ENCODE data around the gene DKKL1. TPM values are rescaled to one million over a fixed set of nuclear protein-coding genes. Genes with fewer than 3 reads are reported as not detected.

DKKL1 gene
- total and polyA plus RNA-seq, 2 of the 4 experiments (the other 2 are of a cell fraction) = 0.67 TPM; not detected in 1

DNA sequence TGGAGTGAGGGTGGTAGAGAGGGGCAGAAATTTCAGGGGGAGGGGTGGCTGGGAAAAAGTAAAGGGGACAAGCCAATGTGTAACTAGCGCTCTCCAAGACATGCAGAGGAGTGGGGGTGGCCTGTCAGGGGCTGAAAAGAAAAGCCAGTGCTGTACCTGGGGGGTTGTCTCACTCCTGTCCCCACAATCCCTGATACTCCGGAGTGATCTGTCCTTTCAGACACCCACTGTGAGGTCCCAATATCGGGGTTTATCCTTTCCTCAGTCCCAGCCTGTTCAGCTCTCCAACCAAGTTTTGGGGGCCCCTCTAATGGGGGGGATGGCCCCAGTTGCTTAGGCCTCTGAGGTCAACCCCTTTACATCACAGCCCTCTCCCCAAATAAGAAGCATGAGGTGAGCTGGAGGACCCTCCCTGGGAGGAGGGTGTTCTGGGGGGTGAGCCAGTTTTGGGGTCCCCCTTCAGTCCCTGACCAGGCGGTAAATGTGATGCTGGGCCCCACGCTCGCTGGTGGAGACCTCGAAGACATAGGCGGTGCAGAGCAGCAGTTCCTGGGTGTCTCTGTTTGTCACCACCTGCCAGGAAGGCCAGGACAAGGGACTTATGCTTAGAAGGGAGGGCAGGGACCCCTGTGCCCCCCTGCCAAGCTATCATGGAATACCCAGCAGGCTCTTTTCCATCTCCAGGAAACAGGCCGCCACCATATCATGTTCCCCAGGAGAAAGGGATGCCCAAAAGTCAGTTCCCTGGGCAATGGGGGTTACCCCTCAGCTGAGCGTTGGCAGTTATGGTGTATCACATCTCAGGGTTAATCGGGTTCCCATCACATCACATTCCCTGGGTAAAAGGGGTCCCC, 22.6 kb upstream of the DKKL1 start (continued):
- no peak for TF ChIP-seq MXI1 (IDR thresholded peaks at IDR 0.05; ENCODE audit: borderline replicate concordance, low read depth, low read length)

DNA sequence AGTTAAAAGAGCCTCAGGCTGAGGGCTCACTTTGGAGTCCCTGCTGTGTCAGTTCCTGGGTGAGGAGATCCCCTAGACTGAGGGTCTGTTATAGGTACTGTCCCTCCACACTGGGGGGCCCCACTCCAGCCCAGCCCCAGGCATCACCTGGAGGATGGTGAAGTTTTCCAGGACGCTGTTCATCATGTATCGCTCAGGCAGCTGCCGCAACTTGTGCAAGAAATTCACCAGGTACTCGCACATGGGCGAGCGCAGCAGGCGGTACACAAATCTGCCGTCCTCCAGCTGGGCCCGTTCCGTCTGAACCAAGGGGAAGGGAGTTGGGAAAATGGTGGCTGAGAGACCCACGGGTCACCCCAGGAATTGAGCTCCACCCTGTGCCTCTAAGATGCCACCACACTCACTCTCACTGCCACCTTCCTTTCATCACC, 21.4 kb upstream of the DKKL1 start:
- in situ Hi-C loops (cut with MboI; ENCODE audit: low sequenced_read_pairs) = no loop called here
- no peak overlapping the region for H2AFZ ChIP-seq (replicated peaks; ENCODE audit: low read length, poor library complexity)
- no peaks in the 10 kb centered on the region for H3K4me1 ChIP-seq (ENCODE audit: control insufficient read depth, insufficient read depth, low read length)
- no peak overlapping the region for H2BK20ac ChIP-seq (ENCODE audit: low read depth, low read length)
- H3K56ac ChIP-seq (ENCODE audit: extremely low read depth, insufficient read depth, low read length) = no peak overlapping the region; the same call in 1 of the 2 replicates
- no peak overlapping the region for H4K91ac ChIP-seq (ENCODE audit: insufficient read depth, low read depth, low read length)
- CTCF ChIA-PET = no interaction called here
- intact Hi-C loops (cut with micrococcal nuclease) = no loop called here
- H2BK15ac ChIP-seq (ENCODE audit: low read depth, low read length) = no peak overlapping the region
- no peak overlapping the region for H3K18ac ChIP-seq (ENCODE audit: low read depth, low read length)
- no peak overlapping the region for H4K5ac ChIP-seq (ENCODE audit: low read depth, low read length)
- peaks cover 1% of the 10 kb centered on the region for H4K20me1 ChIP-seq (ENCODE audit: insufficient read depth, low read length)
- DNase-seq (no peak), ATAC-seq (ENCODE audit: low read depth) (no peak)
- H4K8ac ChIP-seq (ENCODE audit: low read depth in 2 of 2, low read length in 2 of 2) = no peak overlapping the region
- H2AK9ac ChIP-seq (replicated peaks; ENCODE audit: low read depth, low read length, poor library complexity) = no peak overlapping the region
- POLR2A ChIA-PET (ENCODE audit: unreplicated experiment) = no interaction called here
- H2BK120ac ChIP-seq (ENCODE audit: low read depth, low read length) = no peak overlapping the region
- no peak overlapping the region for H3K14ac ChIP-seq (replicated peaks; ENCODE audit: low read depth, low read length)
- 95% methylated on average over 8 of the region's 11 CpGs; no CpG with 5 or more reads in 1 of the 2 experiments for WGBS, 2 experiments (ENCODE audit: extremely low coverage in 2 of 2, insufficient read length in 1 of 2)
- H2AK5ac ChIP-seq (ENCODE audit: low read depth, low read length) = no peak overlapping the region
- H3K9ac ChIP-seq (ENCODE audit: low read depth, low read length) = no peak overlapping the region
- no peaks in the 10 kb centered on the region for H3K9me3 ChIP-seq (ENCODE audit: control insufficient read depth, insufficient read depth, low read length)
- no peak overlapping the region for H3K4me2 ChIP-seq (ENCODE audit: low read depth, low read length)
- no TSS peak for BruUV-seq (replicated peaks)
- H3K4ac ChIP-seq (ENCODE audit: low read depth, low read length) = no peak overlapping the region
- H3K27ac ChIP-seq (ENCODE audit: insufficient read depth, low read length) = no peak overlapping the region
- peaks cover 0 to 12% of the 10 kb centered on the region in 2 experiments; a peak in 2 of 4 replicates for H3K79me1 ChIP-seq (ENCODE audit: low read depth in 1 of 2, low read length in 2 of 2)
- no peaks in the 10 kb centered on the region for H3K27me3 ChIP-seq (ENCODE audit: control insufficient read depth, insufficient read depth, low read length)
- H3K36me3 ChIP-seq (ENCODE audit: control insufficient read depth, insufficient read depth, low read length) = peaks cover 62% of the 10 kb centered on the region
- dilution Hi-C loops (cut with HindIII; ENCODE audit: low sequenced_read_pairs, unreplicated experiment) = no loop called here
- H3K23ac ChIP-seq (ENCODE audit: low read depth, low read length) = no peak overlapping the region
- no peak overlapping the region for H2BK5ac ChIP-seq (ENCODE audit: low read depth, low read length, poor library complexity, severe bottlenecking)
- H3K9me1 ChIP-seq (ENCODE audit: insufficient read depth, low read length) = 0 out of 2 replicates have a peak, but pooled peaks cover 8% of the 10 kb centered on the region
- H3K4me3 ChIP-seq (ENCODE audit: insufficient read depth, low read depth, low read length) = no peak overlapping the region
- TF ChIP-seq, protein P1, sequence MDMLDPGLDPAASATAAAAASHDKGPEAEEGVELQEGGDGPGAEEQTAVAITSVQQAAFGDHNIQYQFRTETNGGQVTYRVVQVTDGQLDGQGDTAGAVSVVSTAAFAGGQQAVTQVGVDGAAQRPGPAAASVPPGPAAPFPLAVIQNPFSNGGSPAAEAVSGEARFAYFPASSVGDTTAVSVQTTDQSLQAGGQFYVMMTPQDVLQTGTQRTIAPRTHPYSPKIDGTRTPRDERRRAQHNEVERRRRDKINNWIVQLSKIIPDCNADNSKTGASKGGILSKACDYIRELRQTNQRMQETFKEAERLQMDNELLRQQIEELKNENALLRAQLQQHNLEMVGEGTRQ (IDR thresholded peaks at IDR 0.05; ENCODE audit: low read depth, low read length) = no peak
- TF ChIP-seq SMC3 (IDR thresholded peaks at IDR 0.05; ENCODE audit: low read depth, low read length) = no peak
- TF ChIP-seq CEBPB (IDR thresholded peaks at IDR 0.05; ENCODE audit: low read depth, low read length) = no peak
- no peak for TF ChIP-seq NFE2L2 (IDR thresholded peaks at IDR 0.05; ENCODE audit: low read depth, low read length)
- TF ChIP-seq RCOR1 (IDR thresholded peaks at IDR 0.05; ENCODE audit: insufficient replicate concordance, low read length) = no peak
- no peak for TF ChIP-seq MAFK (IDR thresholded peaks at IDR 0.05; ENCODE audit: low read depth, low read length)
- no peak for TF ChIP-seq FOS (IDR thresholded peaks at IDR 0.05; ENCODE audit: low read depth, low read length)
- TF ChIP-seq, protein P2, sequence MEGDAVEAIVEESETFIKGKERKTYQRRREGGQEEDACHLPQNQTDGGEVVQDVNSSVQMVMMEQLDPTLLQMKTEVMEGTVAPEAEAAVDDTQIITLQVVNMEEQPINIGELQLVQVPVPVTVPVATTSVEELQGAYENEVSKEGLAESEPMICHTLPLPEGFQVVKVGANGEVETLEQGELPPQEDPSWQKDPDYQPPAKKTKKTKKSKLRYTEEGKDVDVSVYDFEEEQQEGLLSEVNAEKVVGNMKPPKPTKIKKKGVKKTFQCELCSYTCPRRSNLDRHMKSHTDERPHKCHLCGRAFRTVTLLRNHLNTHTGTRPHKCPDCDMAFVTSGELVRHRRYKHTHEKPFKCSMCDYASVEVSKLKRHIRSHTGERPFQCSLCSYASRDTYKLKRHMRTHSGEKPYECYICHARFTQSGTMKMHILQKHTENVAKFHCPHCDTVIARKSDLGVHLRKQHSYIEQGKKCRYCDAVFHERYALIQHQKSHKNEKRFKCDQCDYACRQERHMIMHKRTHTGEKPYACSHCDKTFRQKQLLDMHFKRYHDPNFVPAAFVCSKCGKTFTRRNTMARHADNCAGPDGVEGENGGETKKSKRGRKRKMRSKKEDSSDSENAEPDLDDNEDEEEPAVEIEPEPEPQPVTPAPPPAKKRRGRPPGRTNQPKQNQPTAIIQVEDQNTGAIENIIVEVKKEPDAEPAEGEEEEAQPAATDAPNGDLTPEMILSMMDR (conservative IDR thresholded peaks at IDR 0.05; ENCODE audit: low read depth, low read length) = no peak
- no peak for TF ChIP-seq MXI1 (IDR thresholded peaks at IDR 0.05; ENCODE audit: borderline replicate concordance, low read depth, low read length)
- no peak for TF ChIP-seq MAZ (IDR thresholded peaks at IDR 0.05; ENCODE audit: borderline replicate concordance, low read depth, low read length)
- TF ChIP-seq RFX5 (IDR thresholded peaks at IDR 0.05; ENCODE audit: low read depth, low read length) = no peak
- no peak for TF ChIP-seq CHD1 (IDR thresholded peaks at IDR 0.05; ENCODE audit: low read depth, low read length)
- TF ChIP-seq RAD21 (IDR thresholded peaks at IDR 0.05; ENCODE audit: low read length) = no peak
